B cell (primary cell): ENCODE measurements around the gene TMOD3. TPM values are rescaled to one million over a fixed set of nuclear protein-coding genes. Genes with fewer than 3 reads are reported as not detected.

Experiments
- ATAC-seq: fragments of 200-7000 bp; cut with Tn5 transposase; one replicate; pipeline ENCODE4 v1.10.0; 2021; ENCODE audit warnings: low read depth, mild to moderate bottlenecking, moderate number of reproducible peaks, moderate library complexity
- CTCF ChIA-PET: fragments of 350-600 bp; sonication (Branson Sonifier 250); formaldehyde crosslinking; loops from one replicate; lab custom pipeline; 2021; ENCODE audit warnings: antibody characterized with exemption, inconsistent platforms; lab: Charles Lee
- POLR2A ChIA-PET: fragments of 350-600 bp; sonication (Branson Sonifier 250); formaldehyde crosslinking; loops from one replicate; lab custom pipeline; 2021; ENCODE audit warnings: antibody characterized with exemption; lab: Charles Lee
- DNase-seq: peaks from one replicate; pipeline ENCODE4 v3.0.0; 2013
- H2AFZ ChIP-seq: 2 replicates; pipeline ENCODE4 v1.6.1; 2012; ENCODE audit warnings: mild to moderate bottlenecking, low read depth, low read length; ENCODE audit not compliant: insufficient read depth, poor library complexity, severe bottlenecking
- H3K27ac ChIP-seq, 2 donors: 1 replicate in 1 of 2; 2 replicates in 1 of 2; pipeline ENCODE4 v1.5.1; 2012 to 2013; ENCODE audit warnings: low read length in 2 of 2, mild to moderate bottlenecking in 2 of 2, moderate library complexity in 1 of 2
- H3K27me3 ChIP-seq, 4 experiments: fragments of 200-600 bp in 1 of 4; sonication (generic) in 1 of 4; replicated peaks in 1 of 4; 1 replicate in 2 of 4; 2 replicates in 2 of 4; pipeline versions ENCODE4 v1.6.1 to v1.7.0; 2013 to 2016; ENCODE audit warnings: low read length in 3 of 4, mild to moderate bottlenecking in 2 of 4, mixed read lengths in 1 of 4, moderate library complexity in 1 of 4; ENCODE audit not compliant: insufficient read depth in 4 of 4, control insufficient read depth in 3 of 4; ENCODE audit errors: control extremely low read depth in 1 of 4
- H3K36me3 ChIP-seq, 2 experiments: replicated peaks in 1 of 2; 1 replicate in 1 of 2; 2 replicates in 1 of 2; pipeline versions ENCODE4 v1.6.1 to v1.7.1; 2013; ENCODE audit warnings: low read length in 1 of 2; ENCODE audit not compliant: insufficient read depth in 2 of 2, control insufficient read depth in 1 of 2; ENCODE audit errors: control extremely low read depth in 1 of 2, extremely low read depth in 1 of 2
- H3K4me1 ChIP-seq, 2 donors: fragments of 200-600 bp in 1 of 2; sonication (generic) in 1 of 2; 1 replicate in 1 of 2; 2 replicates in 1 of 2; pipeline versions ENCODE4 v1.5.1 to v1.6.1; 2013 to 2017; ENCODE audit warnings: low read length in 2 of 2; ENCODE audit not compliant: control insufficient read depth in 2 of 2, insufficient read depth in 2 of 2
- H3K4me2 ChIP-seq: replicated peaks from 2 replicates; pipeline ENCODE3; 2012; ENCODE audit warnings: mild to moderate bottlenecking, low read depth, low read length; ENCODE audit not compliant: poor library complexity, severe bottlenecking
- H3K4me3 ChIP-seq, 5 experiments: fragments of 200-600 bp in 1 of 5; sonication (generic) in 1 of 5; 1 replicate in 3 of 5; 2 replicates in 2 of 5; pipeline versions ENCODE4 v1.5.1 to v1.7.0; 2011 to 2016; ENCODE audit warnings: low read length in 4 of 5, mild to moderate bottlenecking in 4 of 5, low read depth in 2 of 5, control low read depth in 1 of 5, moderate library complexity in 1 of 5; ENCODE audit not compliant: insufficient read depth in 1 of 5; ENCODE audit errors: control extremely low read depth in 1 of 5, extremely low read depth in 1 of 5
- H3K79me2 ChIP-seq: fragments of 200-600 bp; sonication (generic); one replicate; pipeline ENCODE4 v1.6.0; 2016; ENCODE audit warnings: low read length; ENCODE audit not compliant: control insufficient read depth, insufficient read depth
- H3K9ac ChIP-seq: fragments of 200-600 bp; sonication (generic); 2 replicates; pipeline ENCODE4 v1.6.1; 2017; ENCODE audit warnings: mild to moderate bottlenecking, low read length, moderate library complexity
- H3K9me3 ChIP-seq, 3 donors: one replicate each; pipeline versions ENCODE4 v1.6.1 to v1.7.1; 2013; ENCODE audit warnings: low read length in 2 of 3; ENCODE audit not compliant: control insufficient read depth in 2 of 3, insufficient read depth in 1 of 3; ENCODE audit errors: control extremely low read depth in 1 of 3
- H4K20me1 ChIP-seq: 2 replicates; pipeline ENCODE4 v1.6.0; 2012; ENCODE audit warnings: mild to moderate bottlenecking, low read length; ENCODE audit not compliant: insufficient read depth, control insufficient read depth, poor library complexity, severe bottlenecking
- H3K27ac Mint-ChIP-seq: one replicate; pipeline ENCODE4 v1.8.0; 2021; ENCODE audit warnings: mixed read lengths
- H3K27me3 Mint-ChIP-seq: one replicate; pipeline ENCODE4 v1.8.0; 2021; ENCODE audit warnings: mixed read lengths
- H3K4me1 Mint-ChIP-seq: one replicate; pipeline ENCODE4 v1.8.0; 2021; ENCODE audit warnings: mixed read lengths
- H3K4me3 Mint-ChIP-seq: one replicate; pipeline ENCODE4 v1.8.0; 2021; ENCODE audit warnings: mixed read lengths
- H3K9me3 Mint-ChIP-seq: one replicate; pipeline ENCODE4 v1.8.0; 2022; ENCODE audit warnings: mixed read lengths; ENCODE audit not compliant: insufficient read depth
- CTCF ChIP-seq: fragments of 200-600 bp; IDR thresholded peaks from one replicate; pipeline ENCODE4 v1.8.0; 2022; ENCODE audit warnings: antibody characterized with exemption, mild to moderate bottlenecking
- EZH2 ChIP-seq: IDR thresholded peaks from 2 replicates; pipeline ENCODE4 v1.6.1; 2012; ENCODE audit warnings: borderline replicate concordance, low read depth, mild to moderate bottlenecking, moderate library complexity, low read length; ENCODE audit not compliant: insufficient read depth, poor library complexity, severe bottlenecking
- WGBS: methylation state at CpG from one replicate; pipeline ENCODE4 v1.1.5; 2013; ENCODE audit warnings: missing lambda C conversion rate; ENCODE audit not compliant: insufficient coverage; 5-methylcytosine and 5-hydroxymethylcytosine counted together
- intact Hi-C: fragments of 100-400 bp; cut with micrococcal nuclease; formaldehyde crosslinking; loops from one replicate; pipeline ENCODE4 v1.10.0; 2022
- polyA plus RNA-seq: library from polyadenylated mRNA; depleted of rRNA; stranded (reverse); fragments of >200 nt; gene quantifications from 2 replicates; pipeline ENCODE4 v1.2.3, GENCODE V29; 2012
- total RNA-seq, 2 donors: library from RNA; stranded (reverse); fragments of 120-200 nt in 1 of 2; gene quantifications; 1 replicate in 1 of 2; 2 replicates in 1 of 2; pipeline versions ENCODE4 v1.2.3 to v1.2.4, GENCODE V29; 2013 to 2022

The TMOD3 gene
- total and polyA plus RNA-seq, 2 donors (not counting 1 experiment from before 2014, with no cell fraction given), result 7.2 to 52.1 TPM

GRCh38 chr15:51869060-51869421 is 39.6 kb downstream of the TMOD3 start:
- ATAC-seq, result no peak
- H3K27me3 ChIP-seq, result no peaks in the 10 kb centered on the region
- H4K20me1 ChIP-seq, result peaks cover 14% of the 10 kb centered on the region
- WGBS, result no CpG with 5 or more reads among the region's 2 CpGs
- H3K9me3 ChIP-seq, result peaks cover 0 to 5% (median 0%) of the 10 kb centered on the region in 3 donors
- Mint-ChIP-seq H3K27ac (no peak overlapping the region), H3K4me1 (no peaks in the 10 kb centered on the region), H3K27me3 (no peaks in the 10 kb centered on the region), H3K9me3 (peaks cover 2% of the 10 kb centered on the region), H3K4me3 (no peak overlapping the region)
- no peak overlapping the region for H3K9ac ChIP-seq
- H3K27ac ChIP-seq, result no peak overlapping the region
- no peak overlapping the region for H2AFZ ChIP-seq
- CTCF ChIA-PET, result no interaction called here
- no peak overlapping the region for H3K4me2 ChIP-seq
- H3K4me1 ChIP-seq, result no peaks in the 10 kb centered on the region
- H3K4me3 ChIP-seq, result no peak overlapping the region
- intact Hi-C loops, result no loop called here
- no peak for TF ChIP-seq CTCF
- TF ChIP-seq EZH2, result no peak
- no peak for DNase-seq
- POLR2A ChIA-PET, result no interaction called here
- peaks cover 26 to 66% of the 10 kb centered on the region in 2 experiments for H3K36me3 ChIP-seq
- peaks cover 24% of the 10 kb centered on the region for H3K79me2 ChIP-seq

- Histone ChIP-seq H3K27ac (no peak overlapping the region), H3K36me3 (peaks cover 26 to 61% of the 10 kb centered on the region in 2 experiments), H3K4me3 (no peak overlapping the region), H3K4me1 (no peaks in the 10 kb centered on the region), H3K4me2 (no peak overlapping the region), H4K20me1 (peaks cover 14% of the 10 kb centered on the region), H3K27me3 (no peaks in the 10 kb centered on the region), H3K9ac (no peak overlapping the region), H3K9me3 (peaks cover 0 to 5% (median 0%) of the 10 kb centered on the region in 3 donors), H2AFZ (no peak overlapping the region), H3K79me2 (peaks cover 15% of the 10 kb centered on the region)
- ChIA-PET POLR2A (no interaction called here), CTCF (no interaction called here)
- Mint-ChIP-seq H3K4me1 (no peaks in the 10 kb centered on the region), H3K27me3 (no peaks in the 10 kb centered on the region), H3K4me3 (no peak overlapping the region), H3K27ac (no peak overlapping the region), H3K9me3 (peaks cover 2% of the 10 kb centered on the region)
- ATAC-seq, result no peak
- no peak for TF ChIP-seq EZH2
- no peak for TF ChIP-seq CTCF
- intact Hi-C loops, result no loop called here
- no CpG with 5 or more reads among the region's 2 CpGs for WGBS
- no peak for DNase-seq
Measured at GRCh38 chr15:51870774-51871173, 41.3 kb downstream of the TMOD3 start.
